Measurements from ENCODE around the gene TSHB.

Gene TSHB

DNA sequence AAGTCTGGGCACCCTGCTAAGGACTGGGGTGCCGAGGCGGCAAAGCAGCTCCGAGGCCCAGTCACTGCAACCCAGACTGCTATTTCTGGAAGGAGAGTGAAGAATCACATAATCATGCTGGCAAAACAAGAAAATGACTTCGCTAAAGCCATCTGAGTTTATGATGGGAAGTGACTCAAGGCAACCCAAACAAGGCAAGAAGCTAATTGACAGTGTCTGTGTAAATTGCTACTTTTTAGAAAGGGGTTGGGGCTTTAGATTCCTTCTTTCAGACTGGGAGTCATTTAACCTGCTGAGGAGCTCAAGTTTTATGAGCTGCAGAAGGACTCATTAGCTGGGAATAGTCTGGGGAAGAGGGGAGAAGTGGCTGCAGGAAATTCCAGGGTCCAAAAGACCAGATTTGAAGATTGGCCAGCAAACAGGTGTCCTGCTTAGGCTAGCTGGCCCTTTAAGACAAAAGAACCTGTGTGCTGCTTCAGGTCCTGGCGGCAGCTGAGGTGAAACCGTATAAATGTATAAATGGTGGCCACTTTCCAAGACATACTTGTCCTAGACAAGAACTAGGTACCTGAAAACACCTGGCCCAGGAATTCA lies 28.1 kb downstream of the TSHB start:
- Histone ChIP-seq H3K4me1 (ENCODE audit: insufficient read depth, insufficient read length) (no peaks in the 10 kb centered on the region), H3K9me3 (ENCODE audit: insufficient read depth, low read length) (no peaks in the 10 kb centered on the region), H3K9ac (ENCODE audit: insufficient read length, low read depth) (no peak overlapping the region), H3K36me3 (ENCODE audit: insufficient read depth, insufficient read length, low read length) (peaks cover 12% of the 10 kb centered on the region), H3K4me3 (ENCODE audit: insufficient read length, low read depth) (no peak overlapping the region), H3K27me3 (ENCODE audit: insufficient read depth, insufficient read length) (no peaks in the 10 kb centered on the region)
- no peak for DNase-seq (ENCODE audit: low read depth, low spot score)
- TF ChIP-seq ZNF274 (IDR thresholded peaks at IDR 0.05; ENCODE audit: low read depth, low read length) = no peak
- TF ChIP-seq SUZ12 (IDR thresholded peaks at IDR 0.05; ENCODE audit: extremely low read depth, insufficient read depth, insufficient read length) = no peak
- no peak for TF ChIP-seq YY1 (IDR thresholded peaks at IDR 0.05; ENCODE audit: insufficient read depth, insufficient read length)

DNA sequence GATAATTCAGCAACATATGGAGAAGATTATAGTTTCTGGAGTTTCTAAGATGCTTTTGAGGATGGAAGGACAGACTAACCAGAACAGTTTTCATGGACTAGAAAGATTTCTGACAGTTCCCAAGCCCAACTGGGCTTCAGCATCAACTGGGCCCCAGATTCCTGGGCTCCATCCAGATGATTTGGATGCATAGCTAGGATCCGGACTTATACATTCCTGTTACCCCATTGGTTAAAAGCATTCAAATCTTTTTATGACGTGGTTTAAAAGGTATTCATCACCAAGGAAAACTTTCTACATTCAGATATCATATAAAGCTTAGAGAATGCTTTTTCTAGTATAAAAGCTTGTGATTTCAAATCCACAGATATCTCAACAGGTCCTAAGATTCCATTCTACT lies 29.7 kb downstream of the TSHB start:
- TF ChIP-seq YY1 (IDR thresholded peaks at IDR 0.05; ENCODE audit: insufficient read depth, insufficient read length) (no peak), ZNF274 (IDR thresholded peaks at IDR 0.05; ENCODE audit: low read depth, low read length) (no peak), SUZ12 (IDR thresholded peaks at IDR 0.05; ENCODE audit: extremely low read depth, insufficient read depth, insufficient read length) (no peak)

DNA sequence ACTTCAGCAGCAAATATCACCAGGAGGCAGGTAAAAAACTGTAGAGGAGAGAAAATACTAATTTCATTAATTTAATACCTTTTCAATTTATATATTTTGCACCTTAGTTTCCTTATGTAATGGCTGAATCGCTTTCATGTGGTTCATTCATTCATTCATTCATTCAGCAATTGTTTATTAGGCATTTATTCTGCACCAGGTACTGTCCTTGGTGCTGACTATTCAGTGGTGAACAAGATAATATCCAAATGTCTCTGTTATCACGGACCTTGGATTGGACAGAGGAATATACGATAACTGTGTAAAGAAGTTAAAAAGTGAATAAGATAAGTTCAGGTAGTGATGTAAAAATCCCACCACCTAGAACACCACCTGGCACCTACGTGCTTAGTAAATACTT lies 30.9 kb downstream of the TSHB start:
- TF ChIP-seq YY1 (IDR thresholded peaks at IDR 0.05; ENCODE audit: insufficient read depth, insufficient read length) (no peak), SUZ12 (IDR thresholded peaks at IDR 0.05; ENCODE audit: extremely low read depth, insufficient read depth, insufficient read length) (no peak), ZNF274 (IDR thresholded peaks at IDR 0.05; ENCODE audit: low read depth, low read length) (no peak)
- DNase-seq (ENCODE audit: low read depth, low spot score) = no peak
- no peaks in the 10 kb centered on the region for H3K9me3 ChIP-seq (ENCODE audit: insufficient read depth, low read length)
- H3K36me3 ChIP-seq (ENCODE audit: insufficient read depth, insufficient read length, low read length) = peaks cover 12% of the 10 kb centered on the region
- no peak overlapping the region for H3K9ac ChIP-seq (ENCODE audit: insufficient read length, low read depth)
- no peaks in the 10 kb centered on the region for H3K4me1 ChIP-seq (ENCODE audit: insufficient read depth, insufficient read length)
- no peaks in the 10 kb centered on the region for H3K27me3 ChIP-seq (ENCODE audit: insufficient read depth, insufficient read length)
- H3K4me3 ChIP-seq (ENCODE audit: insufficient read length, low read depth) = no peak overlapping the region

More for the DNA sequence above, 29.7 kb downstream of the TSHB start:
- H3K9me3 ChIP-seq (ENCODE audit: insufficient read depth, low read length) = no peaks in the 10 kb centered on the region
- no peaks in the 10 kb centered on the region for H3K4me1 ChIP-seq (ENCODE audit: insufficient read depth, insufficient read length)
- no peak for DNase-seq (ENCODE audit: low read depth, low spot score)
- peaks cover 12% of the 10 kb centered on the region for H3K36me3 ChIP-seq (ENCODE audit: insufficient read depth, insufficient read length, low read length)
- no peak overlapping the region for H3K9ac ChIP-seq (ENCODE audit: insufficient read length, low read depth)
- no peak overlapping the region for H3K4me3 ChIP-seq (ENCODE audit: insufficient read length, low read depth)
- no peaks in the 10 kb centered on the region for H3K27me3 ChIP-seq (ENCODE audit: insufficient read depth, insufficient read length)

DNA sequence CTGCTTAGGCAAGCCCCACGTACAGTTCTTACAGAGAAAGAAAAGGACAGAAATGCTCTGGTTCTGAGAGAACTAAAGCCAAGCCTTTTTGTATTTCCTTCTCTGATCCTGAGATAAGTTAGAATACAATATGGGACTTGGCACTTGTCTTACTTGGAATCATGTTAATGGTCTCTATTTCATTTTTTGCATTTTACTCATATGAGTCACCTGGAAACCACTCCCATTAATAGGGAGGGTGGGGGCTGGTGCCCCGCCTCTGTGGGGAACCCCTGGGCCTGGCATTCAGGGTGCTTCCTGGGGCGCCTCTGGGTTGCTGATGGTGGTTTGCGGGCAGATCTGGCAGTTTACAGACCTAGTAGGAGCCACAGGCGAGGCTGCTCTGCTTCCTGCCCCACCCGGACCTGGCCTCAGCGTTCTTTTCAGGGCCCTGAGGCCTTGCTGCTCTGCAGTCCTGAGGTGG lies 32.9 kb downstream of the TSHB start:
- no peaks in the 10 kb centered on the region for H3K27me3 ChIP-seq (ENCODE audit: insufficient read depth, insufficient read length)
- no peak overlapping the region for H3K4me3 ChIP-seq (ENCODE audit: insufficient read length, low read depth)
- H3K4me1 ChIP-seq (ENCODE audit: insufficient read depth, insufficient read length) = no peaks in the 10 kb centered on the region
- H3K36me3 ChIP-seq (ENCODE audit: insufficient read depth, insufficient read length, low read length) = peaks cover 7% of the 10 kb centered on the region
- H3K9ac ChIP-seq (ENCODE audit: insufficient read length, low read depth) = no peak overlapping the region
- no peak for DNase-seq (ENCODE audit: low read depth, low spot score)
- TF ChIP-seq YY1 (IDR thresholded peaks at IDR 0.05; ENCODE audit: insufficient read depth, insufficient read length) = no peak
- TF ChIP-seq ZNF274 (IDR thresholded peaks at IDR 0.05; ENCODE audit: low read depth, low read length) = no peak
- TF ChIP-seq SUZ12 (IDR thresholded peaks at IDR 0.05; ENCODE audit: extremely low read depth, insufficient read depth, insufficient read length) = no peak
- H3K9me3 ChIP-seq (ENCODE audit: insufficient read depth, low read length) = no peaks in the 10 kb centered on the region

DNA sequence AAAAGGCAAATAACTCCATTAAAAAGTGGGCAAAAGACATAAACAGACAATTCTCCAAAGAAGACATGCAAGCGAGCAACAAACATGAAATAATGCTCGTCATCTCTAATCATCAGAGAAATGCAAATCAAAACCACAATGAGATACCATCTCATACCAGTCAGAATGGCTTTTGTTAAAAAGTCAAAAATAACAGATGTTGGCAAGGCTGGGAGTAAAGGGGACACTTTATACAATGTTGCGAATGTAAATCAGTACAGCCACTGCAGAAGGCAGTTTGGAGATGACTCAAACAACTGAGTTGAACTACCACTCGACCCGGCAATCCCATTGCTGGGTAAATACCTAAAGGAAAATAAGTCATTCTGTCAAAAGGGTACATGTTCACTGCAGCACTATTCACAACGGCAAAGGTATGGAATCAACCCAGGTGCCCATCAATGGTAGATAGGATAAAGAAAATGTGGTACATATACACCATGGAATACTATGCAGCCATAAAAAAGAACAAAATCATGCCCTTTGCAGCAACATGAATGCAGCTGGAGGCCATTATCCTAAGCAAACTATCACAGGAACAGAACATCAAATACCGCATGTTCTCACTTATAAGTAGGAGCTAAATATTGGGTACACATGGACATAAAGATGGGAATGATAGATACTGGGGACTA lies 33.7 kb downstream of the TSHB start:
- DNase-seq (ENCODE audit: low read depth, low spot score) = no peak
- Histone ChIP-seq H3K9me3 (ENCODE audit: insufficient read depth, low read length) (no peaks in the 10 kb centered on the region), H3K9ac (ENCODE audit: insufficient read length, low read depth) (no peak overlapping the region), H3K4me1 (ENCODE audit: insufficient read depth, insufficient read length) (no peaks in the 10 kb centered on the region), H3K36me3 (ENCODE audit: insufficient read depth, insufficient read length, low read length) (peaks cover 1% of the 10 kb centered on the region), H3K4me3 (ENCODE audit: insufficient read length, low read depth) (no peak overlapping the region), H3K27me3 (ENCODE audit: insufficient read depth, insufficient read length) (no peaks in the 10 kb centered on the region)
- no peak for TF ChIP-seq ZNF274 (IDR thresholded peaks at IDR 0.05; ENCODE audit: low read depth, low read length)
- no peak for TF ChIP-seq YY1 (IDR thresholded peaks at IDR 0.05; ENCODE audit: insufficient read depth, insufficient read length)
- TF ChIP-seq SUZ12 (IDR thresholded peaks at IDR 0.05; ENCODE audit: extremely low read depth, insufficient read depth, insufficient read length) = no peak

DNA sequence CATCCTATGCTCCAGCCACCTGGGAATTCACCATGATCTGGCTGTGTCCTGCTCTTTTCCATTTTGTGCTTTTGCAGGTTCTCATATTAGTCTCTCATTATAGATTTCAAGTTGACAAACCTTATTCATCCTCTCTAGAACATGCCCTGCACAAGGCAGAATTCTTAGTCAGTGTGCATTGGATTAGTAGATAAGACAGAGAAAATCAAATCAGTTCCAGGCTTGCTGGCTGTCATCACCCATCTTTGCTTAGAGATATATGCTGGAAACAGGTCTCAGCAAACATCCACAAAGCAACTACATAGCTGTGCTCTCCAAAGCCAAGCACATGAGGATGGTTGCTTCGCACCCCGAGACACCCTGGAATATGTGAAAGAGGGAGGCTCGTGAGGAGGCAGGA lies 34.8 kb downstream of the TSHB start:
- DNase-seq (ENCODE audit: low read depth, low spot score) = no peak
- Histone ChIP-seq H3K4me1 (ENCODE audit: insufficient read depth, insufficient read length) (no peaks in the 10 kb centered on the region), H3K4me3 (ENCODE audit: insufficient read length, low read depth) (no peak overlapping the region), H3K36me3 (ENCODE audit: insufficient read depth, insufficient read length, low read length) (peaks cover 5% of the 10 kb centered on the region), H3K27me3 (ENCODE audit: insufficient read depth, insufficient read length) (no peaks in the 10 kb centered on the region), H3K9me3 (ENCODE audit: insufficient read depth, low read length) (no peaks in the 10 kb centered on the region), H3K9ac (ENCODE audit: insufficient read length, low read depth) (no peak overlapping the region)
- TF ChIP-seq YY1 (IDR thresholded peaks at IDR 0.05; ENCODE audit: insufficient read depth, insufficient read length) = no peak
- no peak for TF ChIP-seq SUZ12 (IDR thresholded peaks at IDR 0.05; ENCODE audit: extremely low read depth, insufficient read depth, insufficient read length)
- TF ChIP-seq ZNF274 (IDR thresholded peaks at IDR 0.05; ENCODE audit: low read depth, low read length) = no peak

DNA sequence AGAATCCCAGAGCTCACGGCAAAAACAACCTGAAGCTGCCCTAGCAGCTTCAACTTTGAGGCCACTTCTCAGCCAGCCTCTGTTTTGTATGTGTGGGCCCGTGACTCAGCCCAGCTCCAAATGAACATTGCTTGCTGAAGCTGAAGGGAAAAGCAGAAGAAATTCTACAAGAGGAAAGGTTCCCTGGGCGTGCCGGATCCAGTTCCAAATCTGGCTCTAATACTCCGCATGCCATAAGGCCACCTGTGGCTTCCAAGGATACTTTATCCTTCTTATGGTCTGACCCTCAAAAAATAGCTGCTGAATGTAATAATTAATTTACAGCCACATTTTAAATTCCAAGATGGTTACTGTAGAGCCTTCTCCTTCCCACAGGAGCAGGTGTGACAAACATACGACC lies 35.4 kb downstream of the TSHB start:
- TF ChIP-seq ZNF274 (IDR thresholded peaks at IDR 0.05; ENCODE audit: low read depth, low read length) = no peak
- TF ChIP-seq SUZ12 (IDR thresholded peaks at IDR 0.05; ENCODE audit: extremely low read depth, insufficient read depth, insufficient read length) = no peak
- TF ChIP-seq YY1 (IDR thresholded peaks at IDR 0.05; ENCODE audit: insufficient read depth, insufficient read length) = no peak
- DNase-seq (ENCODE audit: low read depth, low spot score) = no peak
- Histone ChIP-seq H3K9me3 (ENCODE audit: insufficient read depth, low read length) (no peaks in the 10 kb centered on the region), H3K9ac (ENCODE audit: insufficient read length, low read depth) (no peak overlapping the region), H3K27me3 (ENCODE audit: insufficient read depth, insufficient read length) (no peaks in the 10 kb centered on the region), H3K4me1 (ENCODE audit: insufficient read depth, insufficient read length) (no peaks in the 10 kb centered on the region), H3K4me3 (ENCODE audit: insufficient read length, low read depth) (no peak overlapping the region), H3K36me3 (ENCODE audit: insufficient read depth, insufficient read length, low read length) (peaks cover 5% of the 10 kb centered on the region)

Data from NT2/D1 (cell line).